Chondrocyte (in vitro differentiated cells): ENCODE data around the gene GUCA2A. TPM values are rescaled to one million over a fixed set of nuclear protein-coding genes. Genes with fewer than 3 reads are reported as not detected.

Source experiments
- DNase-seq: peaks from one replicate; pipeline ENCODE4 v3.0.0; 2021; ENCODE audit warnings: mixed read lengths, low spot score
- H3K27ac Mint-ChIP-seq: one replicate; pipeline ENCODE4 v1.8.0; 2021; ENCODE audit warnings: mild to moderate bottlenecking, moderate library complexity, mixed read lengths; ENCODE audit not compliant: unreplicated experiment
- H3K27me3 Mint-ChIP-seq: 2 replicates; pipeline ENCODE4 v1.8.0; 2021; ENCODE audit warnings: low read depth, mixed read lengths
- H3K36me3 Mint-ChIP-seq: 2 replicates; pipeline ENCODE4 v1.8.0; 2021; ENCODE audit warnings: low read depth, mixed read lengths
- H3K4me1 Mint-ChIP-seq: 2 replicates; pipeline ENCODE4 v1.8.0; 2021; ENCODE audit warnings: low read depth, mild to moderate bottlenecking, mixed read lengths
- H3K4me3 Mint-ChIP-seq: one replicate; pipeline ENCODE4 v1.8.0; 2021; ENCODE audit warnings: mild to moderate bottlenecking, moderate library complexity, mixed read lengths; ENCODE audit not compliant: unreplicated experiment
- H3K9me3 Mint-ChIP-seq: 2 replicates; pipeline ENCODE4 v1.8.0; 2021; ENCODE audit warnings: low read depth, mixed read lengths
- total RNA-seq: library from RNA; stranded (reverse); gene quantifications from 3 replicates; pipeline ENCODE4 v1.2.1, GENCODE V29; 2021
- TF ChIP-seq, protein P1 (sequence below): fragments of 200-600 bp; sonication (generic); IDR thresholded peaks from 2 replicates; pipeline ENCODE4 v1.5.0; 2021; ENCODE audit warnings: antibody characterized with exemption, mild to moderate bottlenecking, moderate library complexity

GUCA2A gene
- total RNA-seq, 1 donor from 2014 or later, result not detected

- Mint-ChIP-seq H3K27ac (no peak overlapping the region), H3K36me3 (no peaks in the 10 kb centered on the region), H3K4me3 (no peak overlapping the region), H3K27me3 (peaks cover 34% of the 10 kb centered on the region), H3K4me1 (no peaks in the 10 kb centered on the region), H3K9me3 (no peaks in the 10 kb centered on the region)
- TF ChIP-seq, protein P1, sequence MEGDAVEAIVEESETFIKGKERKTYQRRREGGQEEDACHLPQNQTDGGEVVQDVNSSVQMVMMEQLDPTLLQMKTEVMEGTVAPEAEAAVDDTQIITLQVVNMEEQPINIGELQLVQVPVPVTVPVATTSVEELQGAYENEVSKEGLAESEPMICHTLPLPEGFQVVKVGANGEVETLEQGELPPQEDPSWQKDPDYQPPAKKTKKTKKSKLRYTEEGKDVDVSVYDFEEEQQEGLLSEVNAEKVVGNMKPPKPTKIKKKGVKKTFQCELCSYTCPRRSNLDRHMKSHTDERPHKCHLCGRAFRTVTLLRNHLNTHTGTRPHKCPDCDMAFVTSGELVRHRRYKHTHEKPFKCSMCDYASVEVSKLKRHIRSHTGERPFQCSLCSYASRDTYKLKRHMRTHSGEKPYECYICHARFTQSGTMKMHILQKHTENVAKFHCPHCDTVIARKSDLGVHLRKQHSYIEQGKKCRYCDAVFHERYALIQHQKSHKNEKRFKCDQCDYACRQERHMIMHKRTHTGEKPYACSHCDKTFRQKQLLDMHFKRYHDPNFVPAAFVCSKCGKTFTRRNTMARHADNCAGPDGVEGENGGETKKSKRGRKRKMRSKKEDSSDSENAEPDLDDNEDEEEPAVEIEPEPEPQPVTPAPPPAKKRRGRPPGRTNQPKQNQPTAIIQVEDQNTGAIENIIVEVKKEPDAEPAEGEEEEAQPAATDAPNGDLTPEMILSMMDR, result no peak
- DNase-seq, result no peak
Observed at GRCh38 chr1:42153624-42154023, 10.9 kb downstream of the GUCA2A start.

DNA sequence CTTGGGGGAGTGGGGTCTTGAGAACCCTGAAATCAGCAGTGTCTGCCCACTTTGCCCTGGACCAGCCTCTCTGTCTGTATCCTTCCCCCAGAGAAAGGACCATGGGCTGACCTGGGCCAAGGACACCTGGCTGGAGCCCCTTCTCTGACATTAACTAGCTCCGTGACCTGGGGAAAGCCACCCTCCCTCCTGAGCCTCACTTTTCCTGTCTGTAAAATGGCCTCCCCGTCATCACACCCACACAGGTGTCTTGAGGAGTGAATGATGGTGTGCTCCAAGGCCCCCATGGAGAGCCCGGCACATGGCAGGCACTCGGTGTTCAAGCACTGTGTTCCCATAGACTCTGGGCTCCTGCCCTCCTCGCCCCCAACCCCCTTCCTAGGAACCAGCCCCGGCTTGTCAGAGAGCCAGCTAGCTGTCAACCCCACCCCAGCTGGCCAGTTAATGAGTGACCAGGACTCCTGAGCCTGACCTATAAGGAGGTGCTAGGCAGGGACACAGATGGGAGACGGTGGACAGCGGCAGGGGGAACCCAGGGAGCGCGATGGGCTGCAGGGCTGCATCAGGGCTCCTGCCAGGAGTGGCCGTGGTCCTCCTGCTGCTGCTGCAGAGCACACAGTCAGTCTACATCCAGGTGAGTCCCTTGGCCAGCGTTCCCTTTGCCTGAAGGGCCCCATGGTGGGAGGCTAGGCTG is 11.5 kb downstream of the GUCA2A start, which contains the start of gene GUCA2B:
TSS of gene GUCA2B (plus strand) at position 504 of the 694 bp plus-strand sequence. CDS start at position 545, 41 bp downstream.
- Mint-ChIP-seq H3K9me3 (no peaks in the 10 kb centered on the region), H3K4me1 (no peaks in the 10 kb centered on the region), H3K36me3 (no peaks in the 10 kb centered on the region), H3K27me3 (peaks cover 34% of the 10 kb centered on the region), H3K4me3 (no peak within 1 kb of the TSS), H3K27ac (no peak within 1 kb of the TSS)
- no peak for DNase-seq
- TF ChIP-seq, protein P1, result no peak

DNA sequence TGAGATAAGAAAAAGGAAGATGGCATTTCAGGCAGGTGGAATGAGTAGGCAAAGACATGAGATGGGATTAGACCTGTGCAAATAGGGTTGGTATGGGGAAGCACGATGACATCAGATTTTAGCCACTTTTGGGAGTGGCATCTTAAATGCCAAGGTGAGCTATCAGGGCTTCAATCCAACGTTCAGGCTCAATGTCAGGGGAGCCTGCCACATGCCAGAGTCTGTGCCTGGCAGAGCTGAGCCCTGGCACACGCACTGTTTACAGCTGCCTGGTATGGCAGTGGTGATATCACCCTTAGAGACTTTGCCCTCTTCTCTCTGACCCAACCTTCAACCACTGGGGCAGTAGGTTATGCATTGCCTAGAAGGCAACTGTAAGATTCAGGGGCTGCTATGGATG is 12.4 kb downstream of the GUCA2A start:
- TF ChIP-seq, protein P1, result no peak
- Mint-ChIP-seq H3K36me3 (no peaks in the 10 kb centered on the region), H3K27me3 (peaks cover 34% of the 10 kb centered on the region), H3K4me3 (no peak overlapping the region), H3K27ac (no peak overlapping the region), H3K4me1 (no peaks in the 10 kb centered on the region), H3K9me3 (no peaks in the 10 kb centered on the region)
- no peak for DNase-seq

- H3K4me1 Mint-ChIP-seq, result no peaks in the 10 kb centered on the region
- no peaks in the 10 kb centered on the region for H3K36me3 Mint-ChIP-seq
- H3K9me3 Mint-ChIP-seq, result no peaks in the 10 kb centered on the region
- DNase-seq, result no peak
- peaks cover 34% of the 10 kb centered on the region for H3K27me3 Mint-ChIP-seq
- TF ChIP-seq, protein P1, result no peak
- H3K27ac Mint-ChIP-seq, result no peak overlapping the region
- H3K4me3 Mint-ChIP-seq, result no peak overlapping the region
Observed at GRCh38 chr1:42150651-42151050, 13.9 kb downstream of the GUCA2A start.

- no peak overlapping the region for H3K27ac Mint-ChIP-seq
- H3K4me1 Mint-ChIP-seq, result no peaks in the 10 kb centered on the region
- TF ChIP-seq, protein P1, result no peak
- H3K27me3 Mint-ChIP-seq, result peaks cover 47% of the 10 kb centered on the region
- no peak for DNase-seq
- H3K36me3 Mint-ChIP-seq, result no peaks in the 10 kb centered on the region
- no peaks in the 10 kb centered on the region for H3K9me3 Mint-ChIP-seq
- no peak overlapping the region for H3K4me3 Mint-ChIP-seq
Observed at GRCh38 chr1:42148166-42148565, 16.4 kb downstream of the GUCA2A start.
